ENCODE measurements around the gene USP49. TPM values are rescaled to one million over a fixed set of nuclear protein-coding genes. Genes with fewer than 3 reads are reported as not detected.

USP49 gene
- total and polyA plus RNA-seq, 2 of the 13 experiments (the other 11 are each of a cell fraction or from before 2014, with no cell fraction given) = 2.9 to 4.3 TPM

GRCh38 chr6:41786451-41787218, 108.5 kb downstream of the USP49 start (continued):
- TF ChIP-seq ZUFSP (CRISPR knock-in tag; IDR thresholded peaks at IDR 0.05; ENCODE audit: borderline replicate concordance) (no peak), TARDBP (CRISPR knock-in tag; IDR thresholded peaks at IDR 0.05) (no peak; the same call in none of the 2 replicates), ZNF652 (CRISPR knock-in tag; IDR thresholded peaks at IDR 0.05; ENCODE audit: borderline replicate concordance, low read depth) (no peak), HOXA3 (CRISPR knock-in tag; IDR thresholded peaks at IDR 0.05) (peak; percentile 86), HNRNPL (IDR thresholded peaks at IDR 0.05; ENCODE audit: low read depth, low read length) (peak; percentile 18; the same call in 1 of the 2 replicates), ZNF431 (CRISPR knock-in tag; IDR thresholded peaks at IDR 0.05; ENCODE audit: borderline replicate concordance, low read depth) (peak; percentile 43; the same call in 1 of the 2 replicates), FOXK1 (CRISPR knock-in tag; IDR thresholded peaks at IDR 0.05; ENCODE audit: borderline replicate concordance, low read depth) (no peak; the same call in 1 of the 2 replicates), ZSCAN30 (CRISPR knock-in tag; IDR thresholded peaks at IDR 0.05) (no peak), FOXP4 (CRISPR knock-in tag; IDR thresholded peaks at IDR 0.05) (no peak), ZNF740 (CRISPR knock-in tag; IDR thresholded peaks at IDR 0.05) (peak; percentile 81; the same call in 1 of the 2 replicates), ZNF383 (CRISPR knock-in tag; IDR thresholded peaks at IDR 0.05; ENCODE audit: borderline replicate concordance) (peak; percentile 59; the same call in 1 of the 2 replicates), SMYD3 (CRISPR knock-in tag; IDR thresholded peaks at IDR 0.05) (no peak), NFIB (CRISPR knock-in tag; IDR thresholded peaks at IDR 0.05; ENCODE audit: borderline replicate concordance) (no peak), ZNF160 (CRISPR knock-in tag; IDR thresholded peaks at IDR 0.05) (peak; percentile 33; the same call in 1 of the 2 replicates), ZNF598 (CRISPR knock-in tag; IDR thresholded peaks at IDR 0.05; ENCODE audit: borderline replicate concordance) (no peak; the same call in 1 of the 2 replicates), ATF1 (CRISPR knock-in tag; IDR thresholded peaks at IDR 0.05) (no peak), RARA (CRISPR knock-in tag; IDR thresholded peaks at IDR 0.05) (peak; percentile 19; the same call in 1 of the 2 replicates), ZNF552 (CRISPR knock-in tag; IDR thresholded peaks at IDR 0.05; ENCODE audit: borderline replicate concordance) (no peak), ZBTB37 (CRISPR knock-in tag; IDR thresholded peaks at IDR 0.05) (no peak), THAP9 (CRISPR knock-in tag; IDR thresholded peaks at IDR 0.05; ENCODE audit: borderline replicate concordance) (no peak)
